ENCODE results near the gene ADGRF1.
"Not testable (repeated sequence)": the region's sequence is repeated elsewhere in the genome, so short reads cannot be mapped to it uniquely, and the experiment has no call there.

ADGRF1 gene

DNA sequence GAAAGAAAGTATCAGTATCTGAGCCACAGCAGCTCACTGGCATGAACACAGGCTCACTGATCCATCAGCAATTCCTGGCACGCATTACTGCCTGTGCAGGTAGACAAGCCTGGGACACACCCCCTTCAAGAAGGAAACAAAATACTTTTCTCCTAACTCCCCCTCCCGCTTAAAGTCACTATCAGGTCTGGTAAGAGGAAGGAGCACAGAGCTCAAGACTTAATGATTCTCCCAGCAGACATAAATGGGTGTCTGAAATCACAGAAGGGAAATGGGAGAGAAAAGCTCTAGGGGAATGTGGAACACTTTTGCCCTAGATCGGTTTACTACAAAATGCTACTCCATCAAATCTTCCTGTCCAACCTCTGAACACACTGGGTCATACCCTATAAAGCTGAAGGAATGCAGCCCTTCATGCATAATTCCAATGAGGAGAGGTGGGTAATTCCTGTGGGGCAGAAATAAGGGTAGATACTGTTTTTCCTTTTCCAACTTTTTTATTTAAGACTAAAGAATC lies at the start of gene ADGRF1:
TSS of gene ADGRF1 (minus strand) at position 58 of the 517 bp plus-strand sequence. CDS start 13,271 bp downstream, outside the sequence.
- DNase-seq (ENCODE audit: low spot score): peak; percentile 84

DNA sequence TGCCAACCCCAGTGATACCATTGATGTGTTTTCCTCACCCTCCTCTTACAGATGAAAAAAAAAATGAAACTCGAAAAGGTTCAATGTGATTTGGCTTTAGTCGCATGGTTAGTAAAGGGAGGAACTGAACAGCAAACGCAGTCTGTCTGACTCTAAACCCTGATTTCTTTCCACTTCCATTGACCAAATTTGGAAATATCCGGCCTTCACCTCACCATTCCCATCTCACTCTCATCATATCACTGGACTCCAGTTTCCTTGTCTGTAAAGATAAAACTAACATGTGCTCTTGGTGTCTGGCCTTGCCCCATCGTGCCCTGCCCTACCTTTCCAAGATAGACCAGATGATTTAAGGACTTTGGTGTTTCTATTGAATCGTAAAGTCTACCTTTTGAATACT lies 48.7 kb upstream of the ADGRF1 start:
- DNase-seq (ENCODE audit: low spot score): no peak

DNA sequence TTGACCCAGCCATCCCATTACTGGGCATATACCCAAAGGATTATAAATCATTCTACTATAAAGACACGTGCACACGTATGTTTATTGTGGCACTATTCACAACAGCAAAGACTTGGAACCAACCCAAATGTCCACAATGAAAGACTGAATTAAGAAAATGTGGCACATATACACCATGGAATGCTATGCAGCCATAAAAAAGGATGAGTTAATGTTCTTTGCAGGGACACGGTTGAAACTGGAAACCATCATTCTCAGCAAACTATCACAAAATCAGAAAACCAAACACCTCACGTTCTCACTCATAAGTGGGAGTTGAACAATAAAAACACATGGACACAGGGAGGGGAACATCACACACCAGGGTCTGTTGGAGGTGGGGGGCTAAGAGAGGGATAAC lies 47.3 kb upstream of the ADGRF1 start:
- not testable (repeated sequence) for DNase-seq (ENCODE audit: low spot score)

DNA sequence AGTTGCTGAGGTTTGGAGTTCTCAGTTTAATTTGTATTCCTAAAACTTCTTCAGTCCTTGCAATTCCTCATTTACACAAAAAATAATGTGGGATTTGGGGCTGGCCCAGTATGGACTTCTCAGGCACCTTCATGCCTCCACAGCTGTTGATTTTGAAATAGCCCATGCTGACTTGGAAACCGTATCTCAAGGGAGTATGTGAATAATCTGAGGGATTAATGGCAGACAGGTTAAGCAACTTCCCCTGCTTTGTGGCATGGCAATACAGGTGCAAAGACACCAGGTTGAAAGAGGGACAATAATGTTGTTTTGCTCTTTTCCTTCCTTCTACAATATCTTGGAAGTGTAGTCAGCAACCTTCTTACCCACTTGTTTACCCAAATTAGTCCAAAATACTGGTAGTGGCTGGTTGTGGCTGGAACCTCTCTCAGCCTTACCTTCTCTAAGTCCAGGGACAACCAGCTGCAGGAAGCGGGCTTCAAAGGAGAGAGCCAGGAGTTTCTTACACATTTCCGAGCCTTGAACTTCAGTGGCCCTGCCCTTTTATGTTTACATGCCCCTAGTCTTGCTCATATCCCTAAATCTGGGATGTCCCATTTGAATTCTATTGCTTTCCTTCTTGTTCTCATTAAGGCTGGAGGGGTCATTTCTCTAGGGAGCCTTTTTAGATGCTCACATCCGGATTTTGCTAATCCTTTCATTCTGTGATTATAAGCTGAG lies 44.1 kb upstream of the ADGRF1 start:
- DNase-seq (ENCODE audit: low spot score): no peak

GRCh38 chr6:47084610-47085009 lies 42.5 kb upstream of the ADGRF1 start:
- DNase-seq (ENCODE audit: low spot score): no peak

DNA sequence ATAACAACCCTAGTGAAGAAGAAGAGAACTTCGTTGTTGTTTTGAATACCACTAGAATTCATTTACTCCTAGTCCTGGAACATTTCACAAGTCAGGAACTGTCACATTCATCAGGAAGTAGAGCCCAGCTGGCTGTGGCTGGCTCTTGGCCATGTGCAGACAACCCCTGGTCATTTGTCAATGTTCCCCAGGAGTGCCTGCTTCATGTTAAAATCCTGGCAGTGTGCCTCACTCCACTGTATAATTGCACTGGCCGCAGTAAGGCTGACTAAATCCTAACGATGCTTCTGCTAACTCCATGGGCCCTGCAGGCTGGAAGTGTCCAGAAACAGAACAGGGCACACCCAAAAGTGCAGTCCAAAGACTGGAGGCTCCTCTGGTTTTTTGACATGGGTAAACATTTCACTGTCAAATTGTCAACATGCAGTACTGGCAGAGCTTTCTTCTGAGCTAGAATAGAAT lies 41.5 kb upstream of the ADGRF1 start:
- DNase-seq (ENCODE audit: low spot score): peak; percentile 42

DNA sequence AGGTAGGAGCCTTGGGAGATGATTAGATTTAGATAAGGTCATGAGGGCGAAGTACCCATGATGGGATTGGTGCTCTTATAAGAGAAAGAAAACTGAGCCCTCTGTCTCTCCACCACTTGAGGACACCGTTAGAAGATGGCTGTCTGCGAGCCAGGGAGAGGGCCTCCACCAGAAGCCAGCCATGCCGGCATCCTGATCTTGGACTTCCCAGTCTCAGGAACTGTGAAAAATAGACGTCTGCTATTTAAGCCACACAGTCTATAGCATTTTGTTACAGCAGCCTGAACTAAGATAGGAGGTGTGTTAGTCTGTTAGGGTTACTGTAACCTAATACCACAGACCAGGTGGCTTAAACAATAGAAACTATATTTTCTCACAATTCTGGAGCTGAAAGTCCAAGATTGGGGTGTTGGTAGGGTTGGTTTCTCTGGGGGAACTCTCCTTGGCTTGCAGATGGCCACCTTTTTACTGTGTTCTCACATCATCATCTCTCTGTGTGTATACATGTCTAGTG lies 38.0 kb upstream of the ADGRF1 start:
- no peak for DNase-seq (ENCODE audit: low spot score)

GRCh38 chr6:47079638-47080037 lies 37.5 kb upstream of the ADGRF1 start:
- no peak for DNase-seq (ENCODE audit: low spot score)

- no peak for DNase-seq (ENCODE audit: low spot score)
Observed at GRCh38 chr6:47078991-47079390, 36.9 kb upstream of the ADGRF1 start.

DNA sequence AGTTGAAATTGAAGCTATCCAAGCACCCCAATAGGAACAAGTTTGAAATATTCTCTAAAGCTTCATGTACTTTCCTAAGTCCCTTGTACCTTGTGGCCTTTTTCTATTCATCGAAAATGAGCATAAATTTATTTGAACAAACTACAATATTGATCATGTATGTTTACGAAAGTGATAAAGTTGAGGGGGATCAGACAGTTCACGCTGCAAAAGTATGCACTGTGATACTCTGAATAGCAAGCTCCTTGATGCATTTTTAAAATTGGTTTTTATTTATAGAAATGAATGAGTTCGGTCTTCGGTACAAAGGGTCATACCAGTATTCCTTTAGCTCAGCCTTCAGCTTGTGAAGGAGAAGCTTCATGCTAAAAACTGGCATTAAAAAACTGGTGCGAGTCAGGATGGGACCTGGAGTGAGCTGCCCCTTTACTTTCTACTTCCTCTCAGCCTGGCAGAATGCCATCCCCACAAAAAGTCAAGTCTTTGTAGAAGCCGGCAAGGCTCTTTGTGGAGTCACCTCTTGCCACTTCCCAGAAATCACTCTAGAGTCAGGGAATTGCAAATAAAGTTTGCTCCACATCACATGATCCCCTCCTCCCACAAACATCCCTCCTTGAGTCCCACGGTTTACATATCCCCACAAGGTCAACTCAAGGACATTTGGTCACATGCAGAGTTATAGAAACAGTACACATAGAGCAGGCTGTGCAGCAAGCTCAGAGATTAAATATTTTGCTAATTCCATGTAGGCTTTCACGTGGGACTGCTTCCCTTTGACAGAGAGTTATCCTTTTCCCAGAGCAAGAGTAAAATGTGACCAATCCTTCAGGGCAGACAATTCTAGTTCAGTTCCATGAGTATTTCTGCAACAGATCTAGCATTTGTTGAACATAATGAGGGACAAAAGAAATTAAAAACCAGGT lies 34.6 kb upstream of the ADGRF1 start:
- DNase-seq (ENCODE audit: low spot score): no peak

DNA sequence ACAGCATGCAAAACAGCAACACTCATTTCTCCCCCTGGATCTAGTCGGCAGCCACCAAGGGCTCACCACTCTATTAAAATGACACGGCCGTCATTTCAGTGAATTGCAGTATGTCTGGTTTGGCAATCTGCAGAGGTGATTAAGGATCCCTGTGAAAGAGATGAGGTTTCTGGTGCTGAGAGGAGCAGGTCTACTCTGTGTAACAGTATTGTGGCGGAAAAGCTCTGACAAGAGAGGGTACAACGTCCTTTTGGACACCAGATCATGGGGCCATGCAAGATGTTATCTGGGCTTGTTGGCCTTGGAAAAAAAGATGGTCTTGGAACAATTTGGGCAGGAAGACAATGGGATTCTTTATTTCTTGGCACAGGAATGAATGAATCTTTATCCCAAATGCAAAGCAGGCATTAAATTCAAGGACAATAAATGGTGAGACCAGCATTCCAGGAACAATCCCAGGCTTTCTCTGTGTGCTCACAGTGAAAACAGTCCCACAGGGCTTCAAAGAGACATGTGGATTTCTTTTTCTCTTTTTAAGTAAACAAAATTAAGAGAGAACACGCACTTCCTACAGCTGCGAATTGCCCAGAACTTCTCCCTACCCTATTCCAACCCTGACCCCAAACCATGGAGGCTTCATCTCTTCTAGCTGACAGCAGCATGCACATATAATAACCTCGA lies 33.7 kb upstream of the ADGRF1 start:
- DNase-seq (ENCODE audit: low spot score): no peak

- DNase-seq (ENCODE audit: low spot score): no peak
Observed at GRCh38 chr6:47075168-47075567, 33.0 kb upstream of the ADGRF1 start.

- no peak for DNase-seq (ENCODE audit: low spot score)
Observed at GRCh38 chr6:47073125-47074110, 31.3 kb upstream of the ADGRF1 start.

GRCh38 chr6:47072667-47073066 lies 30.5 kb upstream of the ADGRF1 start:
- DNase-seq (ENCODE audit: low spot score): no peak

GRCh38 chr6:47071681-47072080 lies 29.5 kb upstream of the ADGRF1 start:
- no peak for DNase-seq (ENCODE audit: low spot score)

- no peak for DNase-seq (ENCODE audit: low spot score)
Observed at GRCh38 chr6:47070461-47070860, 28.3 kb upstream of the ADGRF1 start.

DNA sequence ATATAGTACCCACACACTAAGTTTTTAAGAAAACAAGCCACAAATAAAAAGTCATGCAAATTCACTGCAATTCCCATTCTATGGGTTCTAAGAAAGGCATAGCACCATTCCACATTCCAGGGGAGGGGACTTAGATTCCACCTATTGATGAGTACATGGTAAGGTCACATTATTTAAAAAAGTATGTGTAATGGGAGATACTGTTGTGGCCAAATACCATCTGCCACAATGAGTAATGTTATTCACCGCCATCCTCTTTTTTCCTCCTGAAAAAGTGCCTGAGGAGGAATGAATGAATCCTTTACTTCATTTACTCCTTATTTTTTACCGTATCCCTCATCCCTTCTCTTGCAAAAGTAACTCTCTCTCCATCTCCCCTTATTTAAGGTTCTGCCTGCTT lies 27.0 kb upstream of the ADGRF1 start:
- DNase-seq (ENCODE audit: low spot score): no peak

GRCh38 chr6:47066418-47066817 lies 24.3 kb upstream of the ADGRF1 start:
- DNase-seq (ENCODE audit: low spot score): no peak

DNA sequence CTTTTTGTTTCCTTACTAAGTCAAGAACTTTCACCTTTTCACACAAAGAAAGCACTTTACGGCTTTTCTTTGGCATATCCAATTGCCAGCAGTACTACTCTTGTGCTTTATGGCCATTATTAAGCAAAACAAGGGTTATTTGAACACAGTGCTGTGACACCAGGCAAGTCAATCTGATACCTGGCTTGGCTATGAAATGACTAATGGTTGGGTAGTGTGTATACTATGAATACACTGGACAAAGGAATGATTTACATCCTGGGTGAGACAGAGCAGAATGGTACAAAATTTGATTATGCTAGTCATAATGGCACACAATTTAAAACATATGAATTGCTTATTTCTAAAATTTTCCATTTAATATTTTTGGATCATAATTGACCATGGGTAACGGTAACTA lies 22.1 kb upstream of the ADGRF1 start:
- DNase-seq (ENCODE audit: low spot score): no peak

GRCh38 chr6:47062346-47062745 lies 20.2 kb upstream of the ADGRF1 start:
- DNase-seq (ENCODE audit: low spot score): no peak

All from LoVo (cell line).